HG02759 (cell line): ENCODE results near the gene RNF126.
A peak's percentile ranks its signal among the peaks of the same experiment; 100 is the strongest.
"Not testable (repeated sequence)": the region's sequence is repeated elsewhere in the genome, so short reads cannot be mapped to it uniquely, and the experiment has no call there.

ENCODE experiments used
- ATAC-seq: cut with Tn5 transposase; IDR thresholded peaks from one replicate; pipeline ENCODE4 v1.9.1; 2021; ENCODE audit warnings: mild to moderate bottlenecking, moderate library complexity; ENCODE audit not compliant: unreplicated experiment

Gene RNF126

DNA sequence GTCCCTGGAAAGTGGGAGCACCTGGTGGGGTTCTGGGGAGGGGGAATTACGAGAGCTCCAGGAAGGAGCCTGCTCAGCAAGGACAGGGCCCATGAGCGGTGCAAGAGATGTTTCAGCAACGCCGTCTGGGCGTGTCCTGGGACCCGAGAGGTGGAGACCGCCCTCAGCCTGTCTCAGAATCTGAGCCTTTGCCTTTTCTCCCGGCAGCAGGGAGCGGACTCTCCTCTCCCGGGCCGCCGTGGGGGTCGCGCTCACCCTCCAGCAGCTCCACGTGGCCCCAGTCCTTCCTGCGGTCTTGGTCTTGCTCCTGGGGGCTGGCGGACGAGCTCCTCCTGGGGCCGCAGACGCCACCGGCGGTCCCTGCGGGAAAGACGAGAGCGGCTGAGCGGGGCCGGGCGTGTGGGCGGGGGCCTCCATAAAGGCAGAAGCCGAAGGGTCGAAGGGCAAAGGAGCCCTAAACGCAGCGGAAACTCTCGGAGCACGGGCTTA, 30.4 kb downstream of the RNF126 start:
- peak; percentile 25 for ATAC-seq

DNA sequence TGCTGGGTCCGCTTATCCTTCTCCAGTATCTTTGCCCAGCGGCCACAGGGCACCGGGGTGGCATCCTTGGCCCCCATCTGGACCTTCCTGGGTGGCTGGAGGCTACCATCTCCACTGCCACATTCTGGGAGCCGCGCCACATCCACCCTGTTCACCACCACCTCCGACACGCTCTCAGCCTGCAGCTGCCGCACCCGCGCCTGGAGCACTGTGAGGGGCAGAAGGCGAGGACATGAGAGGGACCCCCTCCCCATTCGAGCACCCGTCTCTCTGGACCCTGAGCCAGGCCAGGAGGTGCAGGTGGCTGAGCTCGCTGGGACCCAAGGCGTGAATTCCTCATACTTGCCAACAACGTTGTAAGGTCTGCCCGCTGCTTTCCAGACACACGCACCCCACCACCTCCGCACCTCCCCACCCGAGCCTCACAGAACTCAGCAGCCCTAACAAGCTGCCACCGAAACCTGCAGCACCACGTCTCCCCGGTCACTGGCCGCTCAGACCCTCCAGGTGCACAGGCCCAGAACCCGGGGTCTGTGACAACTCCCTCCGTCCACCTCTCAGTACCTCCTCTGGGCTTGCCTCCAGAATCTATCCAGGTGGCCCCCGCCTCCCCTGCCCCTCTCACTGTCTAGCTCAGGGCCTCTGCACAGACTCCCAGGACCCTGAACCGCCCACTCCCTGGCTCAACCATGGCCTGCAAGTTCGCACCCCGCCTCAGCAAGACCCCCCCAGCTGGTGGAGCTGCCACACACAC, 32.9 kb downstream of the RNF126 start:
- ATAC-seq = no peak

DNA sequence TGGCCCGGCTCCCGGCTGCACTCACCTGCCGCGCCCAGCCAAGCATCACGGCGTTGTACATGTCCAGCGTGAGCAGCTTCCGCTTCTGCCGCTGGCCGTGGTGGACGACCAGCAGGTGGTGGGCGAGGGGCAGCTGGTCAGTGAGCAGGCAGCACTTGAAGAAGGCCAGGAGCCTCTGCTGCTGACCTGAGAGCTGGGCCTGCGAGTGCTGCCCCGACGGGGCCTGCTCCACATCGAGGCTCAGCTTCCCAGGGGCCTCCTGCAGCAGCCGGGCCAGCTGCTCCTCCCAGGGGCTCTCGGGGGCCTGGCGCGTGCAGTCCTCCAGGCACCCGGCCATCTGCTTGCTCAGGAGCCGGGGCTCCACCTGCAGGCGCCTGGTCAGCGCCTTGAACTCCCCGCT, 33.5 kb downstream of the RNF126 start:
- ATAC-seq = not testable (repeated sequence)

DNA sequence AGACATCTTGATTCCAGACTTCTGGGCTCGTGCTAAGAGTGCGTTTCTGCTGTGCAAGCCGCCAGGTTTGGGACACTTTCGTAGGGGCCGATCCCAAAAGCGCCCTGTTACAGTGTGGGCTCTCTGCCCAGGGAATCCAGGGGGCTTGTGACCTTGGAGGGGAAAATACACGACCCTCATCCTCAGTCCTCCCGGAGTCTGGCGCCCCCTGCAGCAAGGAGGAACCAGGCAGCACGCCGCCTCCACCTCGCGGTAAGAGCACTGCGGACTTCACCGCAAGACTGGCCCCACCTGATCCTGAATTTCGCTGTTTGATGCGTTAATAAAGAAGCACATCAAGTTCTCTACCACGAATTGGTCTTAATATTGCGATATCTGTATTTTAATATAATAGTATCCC, 34.8 kb downstream of the RNF126 start:
- no peak for ATAC-seq

DNA sequence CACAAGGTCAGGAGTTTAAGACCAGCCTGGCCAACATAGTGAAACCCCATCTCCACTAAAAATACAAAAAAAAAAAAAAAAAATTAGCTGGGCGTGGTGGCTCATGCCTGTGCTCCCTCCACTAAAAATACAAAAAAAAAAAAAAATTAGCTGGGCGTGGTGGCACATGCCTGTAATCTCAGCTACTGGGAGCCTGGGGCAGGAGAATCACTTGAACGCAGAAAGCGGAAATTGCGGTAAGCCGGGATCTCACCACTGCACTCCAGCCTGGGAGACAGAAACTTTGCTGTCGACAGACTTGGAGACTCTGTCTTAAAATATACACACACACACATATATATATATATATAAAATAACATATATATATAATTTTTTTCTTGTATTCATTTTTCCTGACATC, 36.4 kb downstream of the RNF126 start:
- ATAC-seq = not testable (repeated sequence)

DNA sequence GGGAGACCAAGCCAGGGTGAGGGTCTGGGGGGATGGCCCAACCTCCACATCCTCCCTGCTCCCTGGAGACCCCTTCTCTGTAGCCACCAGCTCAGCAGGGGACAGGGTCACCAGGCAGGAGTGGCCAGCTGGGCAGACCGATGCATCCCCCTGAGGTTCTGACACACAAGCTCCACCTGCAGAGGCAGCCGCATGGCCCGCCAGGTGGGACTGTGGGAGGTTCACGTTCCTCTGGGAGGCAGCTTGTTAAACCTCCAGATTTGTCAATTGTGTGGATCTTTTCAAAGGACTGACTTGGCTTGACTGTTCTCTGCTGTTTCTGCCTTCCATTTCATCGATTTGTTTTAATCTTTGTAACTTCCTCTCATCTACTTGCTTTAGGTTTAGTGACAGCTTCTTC, 37.8 kb downstream of the RNF126 start:
- no peak for ATAC-seq

DNA sequence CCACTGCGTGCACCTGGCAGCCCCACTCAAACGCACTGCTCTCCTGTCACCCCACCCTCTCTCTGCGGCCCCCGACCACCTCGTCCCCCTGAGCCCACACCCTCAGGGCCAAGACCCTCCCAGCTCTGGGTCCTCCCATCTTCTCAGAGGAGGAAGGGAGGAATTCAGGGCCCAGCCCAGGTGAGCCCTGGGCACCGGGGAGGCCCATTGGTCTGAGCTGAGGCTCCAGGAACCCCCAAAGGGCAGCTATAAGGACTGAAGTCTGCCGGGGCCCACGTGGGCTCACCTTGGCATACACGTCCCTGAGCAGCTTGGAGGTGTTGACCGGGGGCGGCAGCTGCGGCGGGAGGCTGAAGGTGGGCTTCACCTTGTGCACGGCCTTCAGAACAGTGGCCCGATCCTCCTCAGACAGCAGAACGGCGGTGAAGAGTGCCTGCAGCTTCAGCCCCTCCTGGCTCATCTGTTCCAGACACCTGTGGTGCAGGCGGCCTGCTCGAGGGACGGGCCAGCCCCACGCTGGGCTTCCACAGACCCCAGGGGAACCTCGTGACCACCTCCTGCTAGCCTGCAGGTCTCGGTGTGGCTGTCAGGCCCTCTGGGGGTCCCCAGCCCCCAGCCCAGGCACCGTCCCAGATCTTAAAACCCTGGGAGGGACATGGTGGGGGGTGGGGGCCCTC, 38.4 kb downstream of the RNF126 start:
- ATAC-seq = no peak

DNA sequence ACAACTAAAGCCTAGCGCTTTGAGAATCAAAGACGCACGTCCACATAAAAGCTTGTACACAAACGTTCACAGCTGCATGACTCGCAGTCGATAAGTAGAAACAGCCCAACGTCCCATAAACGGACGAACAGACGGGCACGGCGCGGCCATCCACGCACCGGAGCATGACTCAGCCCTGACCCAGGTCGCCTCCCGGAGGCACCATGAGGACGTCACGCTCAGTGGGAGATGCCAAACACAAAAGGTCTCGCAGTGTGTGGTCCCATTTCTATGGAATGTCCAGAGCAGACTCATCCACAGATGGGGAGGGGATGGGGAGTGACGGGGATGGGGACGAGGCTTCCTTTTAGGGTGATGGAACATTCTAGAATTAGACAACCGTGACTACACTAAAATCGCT, 39.0 kb downstream of the RNF126 start:
- ATAC-seq = no peak

DNA sequence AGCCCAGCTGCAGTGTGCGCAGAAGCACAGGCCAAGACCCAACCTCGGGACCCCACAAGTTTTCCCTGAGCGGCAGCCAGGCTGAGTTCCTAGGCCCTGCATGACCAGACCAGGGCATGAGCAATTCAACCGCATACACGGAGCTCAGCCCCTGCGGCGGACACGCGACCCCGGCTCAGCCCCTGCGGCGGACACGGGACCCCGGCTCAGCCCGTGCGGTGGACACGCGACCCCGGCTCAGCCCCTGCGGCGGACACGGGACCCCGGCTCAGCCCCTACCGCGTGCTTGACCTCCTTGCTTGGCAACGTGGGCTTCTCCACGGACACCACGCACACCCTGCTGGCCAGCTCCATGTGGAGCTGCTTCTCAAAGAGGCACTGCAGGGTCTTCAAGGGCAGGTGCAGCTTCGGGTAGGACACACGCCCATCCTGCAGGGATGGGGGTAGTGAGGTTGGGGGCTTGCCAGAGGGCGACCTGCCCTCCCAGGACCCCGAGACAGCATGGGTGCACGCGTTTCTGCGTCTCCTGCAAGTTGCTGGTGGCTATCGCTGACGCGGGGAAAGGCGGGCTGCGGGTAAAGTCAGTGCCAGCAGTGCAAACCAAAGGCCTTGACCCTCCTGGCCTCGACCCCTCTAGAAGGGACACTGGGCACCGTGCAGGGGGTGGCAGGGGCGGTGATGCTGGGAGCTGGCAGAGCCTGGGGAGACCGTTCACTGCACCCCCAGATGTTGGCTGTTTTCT, 39.7 kb downstream of the RNF126 start:
- no peak for ATAC-seq

DNA sequence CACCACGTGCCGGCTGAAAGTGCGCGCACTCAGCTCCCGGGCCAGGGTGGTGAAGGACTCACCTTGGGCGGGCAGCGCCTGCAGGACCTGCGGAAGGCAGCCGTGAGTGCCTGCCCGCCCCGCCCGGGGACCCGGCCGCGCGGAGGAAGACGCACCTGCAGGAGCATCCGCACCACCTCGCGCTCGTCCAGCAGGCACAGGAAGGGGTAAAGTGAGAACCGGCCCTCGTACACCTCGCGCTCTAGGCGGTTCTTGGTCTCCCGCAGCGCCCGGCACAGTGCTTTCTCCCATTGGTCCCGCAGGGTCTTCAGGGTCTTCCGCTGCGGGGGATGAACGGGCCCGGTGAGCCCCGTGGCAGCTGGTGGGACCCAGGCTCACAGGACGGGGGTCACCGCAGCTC, 40.3 kb downstream of the RNF126 start:
- ATAC-seq = no peak

DNA sequence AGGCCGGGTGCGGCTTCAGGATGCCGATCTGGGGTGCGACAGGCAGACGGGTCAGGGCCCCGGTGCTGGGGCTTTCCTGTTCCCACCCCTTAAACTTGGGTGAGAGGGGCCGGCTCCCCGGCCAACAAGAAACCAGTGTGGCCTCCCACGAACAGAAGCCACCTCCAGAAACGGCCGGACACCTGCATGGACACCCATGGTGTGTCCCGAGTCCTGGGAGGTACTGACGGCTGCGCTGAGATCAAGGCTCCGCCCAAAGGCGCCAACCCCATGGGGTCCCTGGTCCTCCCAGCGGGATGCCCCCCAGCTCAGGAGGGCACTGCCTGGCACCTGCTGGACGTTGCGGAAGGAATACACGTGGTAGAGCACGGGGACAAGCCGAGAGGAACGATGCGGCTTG, 41.2 kb downstream of the RNF126 start:
- no peak for ATAC-seq

DNA sequence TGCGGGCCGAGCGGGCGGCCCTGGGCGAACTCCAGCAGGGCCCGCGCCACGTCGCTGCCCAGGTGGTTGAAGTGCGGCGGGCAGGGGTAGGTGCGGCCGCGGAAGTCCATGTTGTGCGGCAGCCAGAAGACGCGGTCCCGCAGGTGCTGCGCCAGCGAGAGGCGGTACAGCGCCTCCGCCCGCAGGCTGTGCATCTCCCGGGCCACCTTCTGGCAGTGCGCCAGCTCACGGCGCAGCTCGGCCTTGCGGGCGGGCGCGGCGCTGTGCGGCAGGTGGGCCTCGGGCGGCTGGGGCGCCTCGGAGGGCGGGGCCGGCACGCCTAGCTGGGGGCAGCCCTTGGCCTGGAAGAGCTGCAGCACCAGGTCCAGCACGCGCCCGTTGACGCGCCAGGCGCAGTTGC, 41.8 kb downstream of the RNF126 start:
- ATAC-seq = not testable (repeated sequence)

DNA sequence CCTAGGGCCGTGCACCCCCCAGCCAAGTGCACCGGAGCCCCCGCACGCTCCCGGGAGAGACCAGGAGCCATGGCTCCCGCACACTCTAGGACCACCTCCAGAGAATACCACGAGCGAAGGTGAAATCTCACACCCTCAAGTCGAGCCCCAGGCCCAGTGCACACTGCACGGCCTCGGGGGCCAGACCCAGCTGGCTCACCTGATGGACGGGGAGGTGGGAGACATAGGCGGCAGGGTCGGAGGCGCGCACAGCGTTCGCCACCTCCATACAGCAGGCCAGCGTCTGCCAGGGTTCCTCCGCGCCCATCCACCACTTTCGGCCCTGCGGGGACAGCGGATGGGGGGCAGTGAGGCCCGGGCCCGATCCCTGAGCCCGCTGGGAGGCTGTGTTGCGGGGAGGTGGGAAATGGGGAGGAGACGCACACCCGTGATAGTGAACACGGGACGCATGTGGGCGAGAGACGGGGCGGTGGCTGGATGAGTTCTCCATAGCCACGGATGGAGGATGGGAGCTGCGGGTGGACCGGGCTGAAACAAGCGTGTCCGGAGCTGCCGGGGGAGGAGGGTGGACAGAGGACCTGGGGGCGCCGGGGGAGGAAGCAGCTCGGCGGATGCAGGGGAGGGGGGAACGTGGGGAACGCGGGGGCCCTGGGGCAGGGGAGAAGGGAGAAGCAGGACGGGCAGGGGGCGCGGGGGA, 42.7 kb downstream of the RNF126 start:
- no peak for ATAC-seq

DNA sequence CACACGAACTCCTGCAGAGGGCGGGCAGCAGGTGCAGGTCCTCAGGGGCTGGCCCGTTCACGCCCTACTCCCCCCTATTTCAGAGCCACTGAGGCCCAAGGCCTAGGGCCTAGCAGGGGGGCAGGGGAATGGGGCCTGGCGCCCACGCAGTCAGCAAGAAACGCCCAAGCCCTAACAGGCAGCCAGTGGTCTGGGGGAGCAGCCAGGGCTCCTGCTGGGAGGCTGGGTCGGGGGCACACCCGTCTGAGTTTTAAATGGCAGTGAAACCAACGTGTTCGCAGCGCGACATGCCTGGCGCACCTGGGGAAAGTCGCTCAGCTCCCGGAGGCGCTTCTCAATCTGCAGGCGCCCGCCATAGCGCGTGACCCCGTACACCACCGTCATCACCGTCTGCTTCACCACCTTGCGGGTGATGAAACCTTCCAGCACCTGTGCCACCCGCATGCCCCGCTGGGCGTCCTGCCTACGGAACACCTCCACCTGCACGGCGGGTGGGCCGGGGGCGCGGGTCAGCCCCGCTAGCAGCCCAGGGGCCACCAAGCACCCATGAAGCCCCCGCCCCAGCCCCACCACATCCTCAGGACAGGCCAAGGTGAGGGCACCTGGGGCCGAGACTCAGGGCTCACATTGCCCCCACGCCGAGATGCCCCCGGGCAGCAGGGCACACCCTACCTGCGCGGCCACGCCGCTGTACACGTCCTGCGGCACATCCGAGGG, 43.6 kb downstream of the RNF126 start:
- ATAC-seq = no peak

DNA sequence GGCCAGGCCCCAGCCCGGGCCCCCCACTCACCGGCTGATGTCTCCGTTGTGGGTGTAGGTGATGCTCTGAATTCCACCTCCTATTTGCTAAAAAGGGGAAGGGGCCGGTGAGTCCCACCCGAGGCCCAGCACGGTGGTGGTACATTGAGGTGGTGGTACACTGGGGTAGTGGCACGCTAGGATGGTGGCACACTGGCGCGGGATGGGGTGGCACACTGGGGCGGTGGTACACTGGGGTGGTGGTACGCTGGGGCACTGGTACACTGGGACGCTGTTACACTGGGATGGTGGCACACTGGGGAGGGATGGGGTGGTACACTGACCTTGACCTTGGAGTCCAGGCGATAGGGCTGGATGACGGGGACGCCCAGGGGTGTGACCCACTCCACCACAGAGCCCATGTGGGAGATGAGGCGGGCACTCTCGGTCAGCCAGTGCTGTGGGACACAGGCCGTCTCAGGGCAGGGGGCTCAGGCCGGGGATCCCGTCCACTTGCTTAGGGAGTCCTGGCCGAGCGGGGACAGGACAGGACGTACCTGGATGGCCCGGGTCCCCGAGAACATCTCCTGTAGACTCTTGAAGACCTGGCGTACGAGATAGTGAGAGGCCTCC, 44.2 kb downstream of the RNF126 start:
- ATAC-seq = no peak

DNA sequence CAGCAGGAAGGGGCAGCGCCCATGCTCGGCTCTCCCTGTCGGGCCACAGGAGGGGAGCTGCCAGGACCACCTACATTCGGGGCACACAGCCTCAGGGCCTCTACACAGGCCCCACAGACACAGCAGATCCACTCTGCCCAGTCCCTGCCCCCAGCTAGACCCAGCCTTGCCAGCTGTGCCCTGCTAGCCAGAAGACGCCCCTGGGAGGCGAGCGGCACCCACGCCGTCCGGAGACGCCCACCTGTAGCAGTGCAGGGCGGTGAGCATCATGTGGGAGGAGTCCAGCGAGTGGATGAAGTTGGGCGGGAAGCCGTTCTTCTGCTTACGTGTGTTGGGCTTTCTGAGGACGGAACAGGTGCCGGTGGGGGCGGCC, 44.8 kb downstream of the RNF126 start:
- no peak for ATAC-seq

DNA sequence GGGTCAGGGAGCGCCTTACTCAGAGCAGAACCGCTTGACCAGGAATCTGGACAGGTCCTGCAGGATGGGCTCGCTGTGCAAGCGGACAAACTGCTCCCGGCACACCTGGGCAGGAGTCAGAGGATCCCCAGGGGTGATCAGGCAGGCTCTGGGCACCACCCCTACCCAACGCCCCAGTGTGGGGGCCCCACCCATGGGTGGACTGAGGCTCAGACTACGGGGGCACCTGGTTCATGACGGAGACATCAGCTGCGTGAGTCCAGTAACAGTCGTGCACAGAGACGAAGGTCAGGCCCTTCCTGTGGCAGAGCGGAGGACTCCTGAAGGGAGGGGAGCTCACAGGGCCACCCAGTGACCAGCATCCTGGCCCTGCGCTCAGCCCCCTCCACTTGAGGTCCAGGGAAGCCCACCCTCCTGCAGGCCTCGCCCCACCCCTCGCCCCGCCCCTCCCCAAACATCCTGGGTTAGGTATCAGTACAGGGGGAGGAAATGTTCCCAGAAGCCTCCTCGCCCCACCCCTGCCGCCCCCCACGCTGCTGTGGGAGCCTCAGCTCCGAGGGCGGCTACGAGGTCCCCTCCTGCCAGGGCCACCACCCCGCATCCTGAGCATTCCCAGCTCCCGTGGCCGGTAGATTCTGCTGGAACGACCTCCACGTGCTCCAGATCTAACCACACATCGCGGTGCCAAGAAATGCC, 45.3 kb downstream of the RNF126 start:
- ATAC-seq = no peak

DNA sequence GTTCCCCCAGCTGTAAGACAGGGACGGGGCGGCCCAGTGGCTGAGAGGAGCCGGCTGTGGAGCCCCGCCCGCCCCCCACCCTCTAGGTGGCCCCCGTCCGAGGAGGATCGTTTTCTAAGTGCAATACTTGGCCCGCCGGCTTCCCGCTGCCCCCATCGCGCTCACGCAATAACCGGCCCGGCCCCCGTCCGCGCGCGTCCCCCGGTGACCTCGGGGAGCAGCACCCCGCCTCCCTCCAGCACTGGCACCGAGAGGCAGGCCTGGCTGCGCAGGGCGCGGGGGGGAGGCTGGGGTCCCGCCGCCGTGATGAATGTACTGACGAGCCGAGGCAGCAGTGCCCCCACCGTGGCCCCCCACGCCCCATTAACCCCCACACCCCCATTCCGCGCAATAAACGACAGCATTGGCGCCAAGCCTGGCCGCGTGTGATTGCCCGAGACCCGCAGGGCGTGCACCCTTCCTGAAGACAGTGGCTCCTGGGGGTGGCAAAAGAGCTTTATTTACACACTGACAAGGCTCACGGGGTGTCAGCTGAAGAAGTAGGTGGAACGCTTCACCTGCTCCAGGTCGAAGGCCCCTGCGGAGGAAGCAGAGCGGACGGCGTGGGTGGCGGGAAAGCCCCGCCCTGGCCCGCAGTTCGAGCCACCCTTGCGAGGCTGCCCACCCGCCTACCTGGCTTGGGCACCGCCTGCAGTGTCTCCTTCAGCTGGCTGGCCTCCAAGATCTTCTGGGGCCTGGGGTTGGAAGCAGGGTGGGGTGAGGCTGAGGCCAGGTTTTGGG, 46.1 kb downstream of the RNF126 start:
- ATAC-seq = no peak
